ENCODE data around the gene UBE2L6.

DNA sequence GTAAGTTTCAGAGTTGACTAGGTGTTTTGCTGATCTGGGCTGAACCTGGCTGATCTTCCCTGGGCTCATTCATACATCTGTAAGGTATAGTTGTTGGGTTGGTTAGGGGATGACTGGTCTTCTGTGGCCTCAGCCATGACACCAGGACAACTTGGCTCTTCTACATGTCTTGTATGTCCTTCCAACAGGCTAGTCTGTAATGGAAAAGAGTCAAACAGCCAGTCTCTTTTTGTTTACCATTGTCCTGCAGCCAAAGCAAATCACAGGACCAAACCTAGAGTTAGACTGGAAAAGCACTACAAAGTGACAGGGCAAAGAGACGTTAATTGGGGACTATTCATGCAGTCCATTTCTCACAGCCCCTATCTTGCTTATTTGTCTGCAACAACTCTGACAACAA lies 47.8 kb upstream of the UBE2L6 start:
- TF ChIP-seq, protein P1, sequence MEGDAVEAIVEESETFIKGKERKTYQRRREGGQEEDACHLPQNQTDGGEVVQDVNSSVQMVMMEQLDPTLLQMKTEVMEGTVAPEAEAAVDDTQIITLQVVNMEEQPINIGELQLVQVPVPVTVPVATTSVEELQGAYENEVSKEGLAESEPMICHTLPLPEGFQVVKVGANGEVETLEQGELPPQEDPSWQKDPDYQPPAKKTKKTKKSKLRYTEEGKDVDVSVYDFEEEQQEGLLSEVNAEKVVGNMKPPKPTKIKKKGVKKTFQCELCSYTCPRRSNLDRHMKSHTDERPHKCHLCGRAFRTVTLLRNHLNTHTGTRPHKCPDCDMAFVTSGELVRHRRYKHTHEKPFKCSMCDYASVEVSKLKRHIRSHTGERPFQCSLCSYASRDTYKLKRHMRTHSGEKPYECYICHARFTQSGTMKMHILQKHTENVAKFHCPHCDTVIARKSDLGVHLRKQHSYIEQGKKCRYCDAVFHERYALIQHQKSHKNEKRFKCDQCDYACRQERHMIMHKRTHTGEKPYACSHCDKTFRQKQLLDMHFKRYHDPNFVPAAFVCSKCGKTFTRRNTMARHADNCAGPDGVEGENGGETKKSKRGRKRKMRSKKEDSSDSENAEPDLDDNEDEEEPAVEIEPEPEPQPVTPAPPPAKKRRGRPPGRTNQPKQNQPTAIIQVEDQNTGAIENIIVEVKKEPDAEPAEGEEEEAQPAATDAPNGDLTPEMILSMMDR (IDR thresholded peaks at IDR 0.05; ENCODE audit: low read depth, low read length): no peak
- TF ChIP-seq MYC (IDR thresholded peaks at IDR 0.05; ENCODE audit: low read depth, low read length): no peak
